HL-60 (cell line): Measurements from ENCODE around the gene SSBP4.

Experiments used
- DNase-seq, 2 experiments: peaks; one replicate each; pipeline ENCODE4 v3.0.0-alpha.2; 2010 to 2020; ENCODE audit warnings: low read depth in 1 of 2, low spot score in 1 of 2
- H3K27ac ChIP-seq: fragments of 250-450 bp; sonication (Bioruptor Pico); replicated peaks from 2 replicates; pipeline ENCODE4 v1.5.1; 2020; ENCODE audit warnings: mild to moderate bottlenecking, moderate library complexity
- H3K27me3 ChIP-seq: fragments of 250-450 bp; sonication (Bioruptor Pico); 2 replicates; pipeline ENCODE4 v1.5.1; 2021; ENCODE audit warnings: mild to moderate bottlenecking, moderate library complexity; ENCODE audit not compliant: insufficient read depth, poor library complexity, severe bottlenecking
- H3K4me3 ChIP-seq: replicated peaks from 2 replicates; pipeline ENCODE4 v1.5.1; 2011; ENCODE audit warnings: mild to moderate bottlenecking, control low read depth, low read length; ENCODE audit not compliant: insufficient read depth
- GABPA ChIP-seq: IDR thresholded peaks from 2 replicates; pipeline ENCODE4 v1.6.1; 2012; ENCODE audit warnings: low read depth
- POLR2AphosphoS5 ChIP-seq: IDR thresholded peaks from 2 replicates; pipeline ENCODE4 v1.6.1; 2012; ENCODE audit warnings: low read depth
- SPI1 ChIP-seq: IDR thresholded peaks from 2 replicates; pipeline ENCODE4 v1.6.1; 2012; ENCODE audit warnings: low read depth, mild to moderate bottlenecking, borderline replicate concordance
- TF ChIP-seq, protein P1 (sequence below): IDR thresholded peaks from 2 replicates; pipeline ENCODE4 v1.6.1; 2012; ENCODE audit warnings: low read depth; ENCODE audit not compliant: insufficient replicate concordance
- TF ChIP-seq, protein P2 (sequence below): IDR thresholded peaks from one replicate; pipeline ENCODE4 v1.5.1; 2011; ENCODE audit warnings: low read length, control low read depth, inconsistent platforms; ENCODE audit not compliant: insufficient read depth

Gene SSBP4

GRCh38 chr19:18450021-18450930 lies 31.1 kb downstream of the SSBP4 start:
- no peak for DNase-seq
- TF ChIP-seq, protein P1, sequence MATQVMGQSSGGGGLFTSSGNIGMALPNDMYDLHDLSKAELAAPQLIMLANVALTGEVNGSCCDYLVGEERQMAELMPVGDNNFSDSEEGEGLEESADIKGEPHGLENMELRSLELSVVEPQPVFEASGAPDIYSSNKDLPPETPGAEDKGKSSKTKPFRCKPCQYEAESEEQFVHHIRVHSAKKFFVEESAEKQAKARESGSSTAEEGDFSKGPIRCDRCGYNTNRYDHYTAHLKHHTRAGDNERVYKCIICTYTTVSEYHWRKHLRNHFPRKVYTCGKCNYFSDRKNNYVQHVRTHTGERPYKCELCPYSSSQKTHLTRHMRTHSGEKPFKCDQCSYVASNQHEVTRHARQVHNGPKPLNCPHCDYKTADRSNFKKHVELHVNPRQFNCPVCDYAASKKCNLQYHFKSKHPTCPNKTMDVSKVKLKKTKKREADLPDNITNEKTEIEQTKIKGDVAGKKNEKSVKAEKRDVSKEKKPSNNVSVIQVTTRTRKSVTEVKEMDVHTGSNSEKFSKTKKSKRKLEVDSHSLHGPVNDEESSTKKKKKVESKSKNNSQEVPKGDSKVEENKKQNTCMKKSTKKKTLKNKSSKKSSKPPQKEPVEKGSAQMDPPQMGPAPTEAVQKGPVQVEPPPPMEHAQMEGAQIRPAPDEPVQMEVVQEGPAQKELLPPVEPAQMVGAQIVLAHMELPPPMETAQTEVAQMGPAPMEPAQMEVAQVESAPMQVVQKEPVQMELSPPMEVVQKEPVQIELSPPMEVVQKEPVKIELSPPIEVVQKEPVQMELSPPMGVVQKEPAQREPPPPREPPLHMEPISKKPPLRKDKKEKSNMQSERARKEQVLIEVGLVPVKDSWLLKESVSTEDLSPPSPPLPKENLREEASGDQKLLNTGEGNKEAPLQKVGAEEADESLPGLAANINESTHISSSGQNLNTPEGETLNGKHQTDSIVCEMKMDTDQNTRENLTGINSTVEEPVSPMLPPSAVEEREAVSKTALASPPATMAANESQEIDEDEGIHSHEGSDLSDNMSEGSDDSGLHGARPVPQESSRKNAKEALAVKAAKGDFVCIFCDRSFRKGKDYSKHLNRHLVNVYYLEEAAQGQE = no peak
- TF ChIP-seq POLR2AphosphoS5 = 0 out of 2 replicates have a peak, but pooled peaks have one; percentile 9
- no peak for TF ChIP-seq SPI1
- H3K27ac ChIP-seq = no peak overlapping the region
- H3K27me3 ChIP-seq = no peaks in the 10 kb centered on the region
- H3K4me3 ChIP-seq = no peak overlapping the region

GRCh38 chr19:18450931-18451836 lies 32.0 kb downstream of the SSBP4 start:
- Histone ChIP-seq H3K27me3 (no peaks in the 10 kb centered on the region), H3K27ac (no peak overlapping the region), H3K4me3 (no peak overlapping the region)
- peak in 1 of 2 experiments; percentile 79 for DNase-seq
- TF ChIP-seq, protein P2, sequence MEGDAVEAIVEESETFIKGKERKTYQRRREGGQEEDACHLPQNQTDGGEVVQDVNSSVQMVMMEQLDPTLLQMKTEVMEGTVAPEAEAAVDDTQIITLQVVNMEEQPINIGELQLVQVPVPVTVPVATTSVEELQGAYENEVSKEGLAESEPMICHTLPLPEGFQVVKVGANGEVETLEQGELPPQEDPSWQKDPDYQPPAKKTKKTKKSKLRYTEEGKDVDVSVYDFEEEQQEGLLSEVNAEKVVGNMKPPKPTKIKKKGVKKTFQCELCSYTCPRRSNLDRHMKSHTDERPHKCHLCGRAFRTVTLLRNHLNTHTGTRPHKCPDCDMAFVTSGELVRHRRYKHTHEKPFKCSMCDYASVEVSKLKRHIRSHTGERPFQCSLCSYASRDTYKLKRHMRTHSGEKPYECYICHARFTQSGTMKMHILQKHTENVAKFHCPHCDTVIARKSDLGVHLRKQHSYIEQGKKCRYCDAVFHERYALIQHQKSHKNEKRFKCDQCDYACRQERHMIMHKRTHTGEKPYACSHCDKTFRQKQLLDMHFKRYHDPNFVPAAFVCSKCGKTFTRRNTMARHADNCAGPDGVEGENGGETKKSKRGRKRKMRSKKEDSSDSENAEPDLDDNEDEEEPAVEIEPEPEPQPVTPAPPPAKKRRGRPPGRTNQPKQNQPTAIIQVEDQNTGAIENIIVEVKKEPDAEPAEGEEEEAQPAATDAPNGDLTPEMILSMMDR = peak; percentile 80
- TF ChIP-seq, protein P1 = no peak
- TF ChIP-seq POLR2AphosphoS5 = peak; percentile 6; the same call in 1 of the 2 replicates

DNA sequence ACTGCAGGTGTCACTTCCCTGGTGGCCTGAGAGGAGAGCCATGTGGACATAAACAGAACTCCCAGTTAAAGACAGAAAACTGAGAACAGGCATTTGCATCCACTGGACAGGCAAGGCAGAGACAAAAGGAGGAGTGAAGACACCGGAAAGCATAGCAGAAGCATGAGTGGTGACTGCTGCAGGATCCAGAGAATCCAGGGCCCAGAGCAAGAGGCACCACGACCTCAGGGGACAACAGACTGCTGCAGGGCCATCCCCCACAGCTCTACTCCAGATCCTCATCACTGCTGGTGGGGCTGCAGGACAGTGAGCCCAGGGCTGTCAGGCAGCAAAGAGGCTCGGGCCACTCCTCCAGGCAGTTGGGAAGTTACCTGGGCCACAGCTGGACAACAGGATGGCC lies 33.2 kb downstream of the SSBP4 start:
- TF ChIP-seq SPI1 (no peak), GABPA (no peak), POLR2AphosphoS5 (no peak)
- TF ChIP-seq, protein P1 = no peak
- TF ChIP-seq, protein P2 = no peak
- Histone ChIP-seq H3K4me3 (no peak overlapping the region), H3K27ac (no peak overlapping the region), H3K27me3 (no peaks in the 10 kb centered on the region)
- DNase-seq = no peak
